Stimulated activated CD4-positive, alpha-beta T cell treated with anti-CD3 and anti-CD28 coated beads, TNF-alpha, amount 100 ng/mL, for 48 hours (primary cell): ENCODE data around the gene CMSS1.

Source experiments
- DNase-seq, 3 donors: peaks; one replicate each; pipeline ENCODE4 v3.0.0-alpha.2; 2020; ENCODE audit warnings: low read depth in 3 of 3

The CMSS1 gene

DNA sequence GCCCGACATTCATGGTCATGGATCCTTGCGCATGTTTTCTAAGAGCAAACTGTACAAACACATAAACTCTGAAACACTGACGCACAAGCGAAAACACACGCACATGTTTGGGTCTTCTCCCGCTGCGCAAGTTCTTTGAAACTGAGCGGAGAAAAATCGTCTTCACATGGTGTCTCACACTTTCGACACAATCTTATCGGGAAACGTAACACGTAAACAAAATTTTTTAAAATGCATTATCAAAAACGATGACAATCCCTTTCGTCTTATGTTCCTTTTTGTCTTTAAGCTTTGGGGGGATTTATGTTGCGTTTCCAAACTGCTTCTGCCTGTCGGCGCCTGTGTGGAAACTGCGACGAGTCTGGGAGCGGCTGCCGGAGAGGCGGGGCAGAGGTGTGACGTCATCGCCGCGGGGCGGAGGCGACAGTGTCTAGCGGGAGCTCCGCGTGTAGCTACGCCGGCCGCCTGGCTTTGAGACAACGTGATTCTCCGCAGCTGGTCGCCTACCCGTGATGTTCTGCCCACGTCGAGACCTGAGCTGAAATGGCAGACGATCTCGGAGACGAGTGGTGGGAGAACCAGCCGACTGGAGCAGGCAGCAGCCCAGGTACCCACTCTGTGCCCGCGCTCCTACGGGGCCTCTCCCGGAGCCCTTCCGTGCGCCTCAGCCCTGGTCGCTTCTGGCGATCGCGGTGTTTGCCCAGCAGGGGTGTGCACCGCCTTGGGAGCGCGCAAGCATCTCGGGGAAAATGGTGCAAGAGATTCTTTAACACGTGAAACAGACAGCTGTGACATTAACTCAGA, at the start of gene CMSS1:
TSS of gene CMSS1 (plus strand) at position 426 of the 804 bp plus-strand sequence.
- DNase-seq = peak; percentile 90 to 94 (median 93)

GRCh38 chr3:99768126-99768525, 49.5 kb upstream of the CMSS1 start:
- DNase-seq = no peak

DNA sequence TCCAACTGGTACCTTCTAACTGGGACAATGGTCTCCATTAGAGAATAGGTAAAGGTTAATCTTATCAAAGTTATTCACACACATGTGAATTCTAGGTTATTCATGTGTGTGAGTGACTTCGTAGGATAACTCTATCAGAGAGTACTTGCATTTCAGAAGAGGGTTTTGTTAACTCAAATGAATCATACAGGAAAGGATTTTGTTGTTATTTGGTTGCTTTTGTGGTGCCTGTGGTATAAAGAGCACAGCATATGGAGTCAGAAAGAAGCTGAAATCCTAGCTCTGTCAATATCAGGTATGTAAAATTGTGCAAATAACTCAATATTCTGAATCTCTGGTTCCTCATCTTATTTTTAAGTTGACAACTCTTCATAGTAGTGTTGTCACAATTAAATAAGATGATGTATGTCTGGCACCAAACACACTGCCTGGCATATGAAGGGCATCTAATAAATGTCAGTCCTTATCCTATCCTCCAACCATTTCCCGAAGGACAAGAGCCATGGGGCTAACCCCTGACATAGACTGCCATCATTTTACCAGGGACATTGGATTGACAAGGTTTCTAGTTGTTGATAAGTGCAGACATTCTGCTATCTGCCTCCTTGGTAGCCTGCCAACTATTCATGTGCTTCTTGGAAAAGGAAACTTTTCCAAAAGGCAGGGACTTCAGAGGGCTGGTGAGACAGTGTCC, 48.7 kb upstream of the CMSS1 start:
- no peak for DNase-seq

- DNase-seq = no peak
These were observed 45.5 kb upstream of the CMSS1 start for GRCh38 chr3:99772171-99772570.

DNA sequence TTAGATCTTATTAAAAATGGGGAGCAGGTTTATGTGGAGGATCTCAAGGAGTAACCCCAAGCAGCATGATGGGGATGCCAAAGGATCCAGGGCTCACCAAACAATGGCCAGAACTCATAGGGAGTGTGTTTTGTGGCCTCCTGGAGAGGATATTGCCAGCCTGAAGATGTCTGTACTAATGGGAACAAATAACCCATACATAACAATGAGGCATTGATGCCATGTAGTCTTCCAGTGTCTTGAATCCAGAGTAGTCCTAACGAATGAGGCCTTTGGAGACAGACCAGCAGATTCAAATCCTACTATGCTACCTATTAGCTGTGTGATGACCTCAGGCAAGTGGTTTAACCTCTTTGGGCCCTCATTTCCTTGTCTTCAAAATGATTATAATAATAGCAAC, 45.0 kb upstream of the CMSS1 start:
- DNase-seq = no peak

- DNase-seq = no peak
These were observed 43.2 kb upstream of the CMSS1 start for GRCh38 chr3:99774467-99774866.

- DNase-seq = no peak
These were observed 41.0 kb upstream of the CMSS1 start for GRCh38 chr3:99776516-99777209.

DNA sequence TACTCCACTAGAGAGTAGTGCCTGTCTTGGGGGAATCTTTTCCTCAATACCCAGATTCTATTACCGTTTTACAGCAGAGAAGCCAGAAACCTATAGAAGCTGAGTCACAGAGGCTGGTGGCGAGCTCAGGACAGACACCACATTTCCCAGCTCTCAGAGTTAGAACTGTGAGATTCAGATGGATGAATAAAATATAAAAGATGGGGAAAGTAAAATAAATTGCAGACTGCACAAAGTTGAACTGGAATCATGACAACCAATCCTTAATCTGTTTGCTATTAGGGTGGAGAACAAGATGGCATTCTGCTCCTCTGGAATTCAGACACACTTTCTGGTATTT, 40.5 kb upstream of the CMSS1 start:
- DNase-seq = no peak

DNA sequence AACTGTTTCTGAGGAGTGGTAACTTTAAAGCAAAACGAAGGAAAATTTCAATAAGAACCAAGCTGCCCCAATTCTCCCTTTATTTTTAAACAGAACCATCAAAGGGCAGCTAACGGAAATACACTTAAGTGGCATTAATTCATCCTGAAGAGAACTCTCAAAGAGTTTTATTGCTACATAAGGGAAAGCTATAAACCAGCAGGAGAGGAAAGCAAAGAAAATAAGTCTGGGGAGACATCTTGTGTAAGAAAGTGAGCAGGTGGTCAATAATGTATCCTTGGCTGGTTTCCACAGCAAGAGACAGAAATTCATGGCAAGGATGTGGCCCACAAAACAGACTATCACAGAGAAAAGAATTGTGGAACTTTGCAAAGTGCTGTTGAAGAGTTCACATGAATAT, 40.0 kb upstream of the CMSS1 start:
- DNase-seq = no peak

- DNase-seq = no peak
These were observed 36.9 kb upstream of the CMSS1 start for GRCh38 chr3:99780749-99781148.

GRCh38 chr3:99781761-99782160, 35.9 kb upstream of the CMSS1 start:
- DNase-seq = no peak

- no peak for DNase-seq
These were observed 34.6 kb upstream of the CMSS1 start for GRCh38 chr3:99783011-99783573.

DNA sequence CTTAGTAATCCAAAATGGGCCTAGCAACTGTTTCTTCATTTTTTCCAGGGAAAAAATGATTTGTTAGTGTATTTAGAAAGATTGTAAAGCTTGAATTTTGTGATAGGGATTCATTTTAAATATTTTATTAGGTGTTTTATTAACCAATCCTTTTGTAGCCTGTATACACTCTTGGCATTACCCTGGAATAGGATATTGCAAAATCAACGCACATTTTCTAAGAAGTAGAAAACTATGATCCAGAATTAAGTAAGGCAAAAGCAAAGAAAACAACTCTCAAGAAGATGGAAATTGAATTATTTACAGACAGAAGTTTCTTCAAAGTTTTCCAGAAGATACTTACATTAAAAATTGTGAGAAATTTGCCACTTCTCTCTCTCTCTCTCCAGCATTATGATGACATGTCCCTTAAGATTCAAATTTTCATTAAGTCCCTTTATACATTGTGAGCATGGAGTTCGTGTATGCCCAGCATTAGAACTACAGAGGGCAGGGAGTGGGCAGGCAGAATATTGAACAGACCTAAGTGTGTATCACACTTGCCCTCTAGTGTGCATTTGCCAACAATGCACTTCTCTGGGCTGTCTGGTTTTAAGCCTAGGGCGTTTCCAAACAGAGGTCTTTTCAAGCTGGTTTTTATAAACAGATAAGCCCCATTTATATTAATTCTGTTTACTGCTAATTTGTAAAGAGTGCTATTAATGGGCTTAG, 28.5 kb upstream of the CMSS1 start:
- DNase-seq = no peak

GRCh38 chr3:99794485-99794884, 23.2 kb upstream of the CMSS1 start:
- DNase-seq = no peak

DNA sequence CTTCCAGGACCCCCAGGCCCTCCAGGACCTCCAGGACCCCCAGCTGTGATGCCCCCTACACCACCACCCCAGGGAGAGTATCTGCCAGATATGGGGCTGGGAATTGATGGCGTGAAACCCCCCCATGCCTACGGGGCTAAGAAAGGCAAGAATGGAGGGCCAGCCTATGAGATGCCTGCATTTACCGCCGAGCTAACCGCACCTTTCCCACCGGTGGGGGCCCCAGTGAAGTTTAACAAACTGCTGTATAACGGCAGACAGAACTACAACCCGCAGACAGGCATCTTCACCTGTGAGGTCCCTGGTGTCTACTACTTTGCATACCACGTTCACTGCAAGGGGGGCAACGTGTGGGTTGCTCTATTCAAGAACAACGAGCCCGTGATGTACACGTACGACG, 22.1 kb upstream of the CMSS1 start:
- no peak for DNase-seq

- DNase-seq = no peak
These were observed 18.2 kb upstream of the CMSS1 start for GRCh38 chr3:99799422-99799821.

- DNase-seq = no peak
These were observed 14.4 kb upstream of the CMSS1 start for GRCh38 chr3:99803297-99803696.

DNA sequence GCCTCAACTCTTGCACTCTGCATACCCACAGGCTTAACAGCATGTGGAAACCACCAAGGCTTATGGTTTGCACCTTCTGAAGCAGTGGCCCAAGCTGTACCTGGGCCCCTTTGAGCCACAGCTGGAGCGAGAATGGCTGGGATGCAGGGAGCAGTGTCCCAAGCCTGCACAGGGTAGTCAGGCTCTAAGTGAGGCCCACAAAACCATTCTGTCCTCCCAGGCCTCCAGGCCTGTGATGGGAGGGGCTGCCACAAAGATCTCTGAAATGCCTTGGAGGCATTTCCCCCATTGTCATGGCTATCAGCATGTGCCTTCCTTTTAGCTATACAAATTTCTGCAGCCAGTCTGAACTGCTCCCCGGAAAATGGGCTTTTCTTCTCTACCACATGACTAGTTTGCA, 12.5 kb upstream of the CMSS1 start:
- no peak for DNase-seq

- peak in 1 of 3 donors; percentile 22 for DNase-seq
These were observed 9.4 kb upstream of the CMSS1 start for GRCh38 chr3:99808163-99808794.

GRCh38 chr3:99809565-99809964, 8.1 kb upstream of the CMSS1 start:
- no peak for DNase-seq

DNA sequence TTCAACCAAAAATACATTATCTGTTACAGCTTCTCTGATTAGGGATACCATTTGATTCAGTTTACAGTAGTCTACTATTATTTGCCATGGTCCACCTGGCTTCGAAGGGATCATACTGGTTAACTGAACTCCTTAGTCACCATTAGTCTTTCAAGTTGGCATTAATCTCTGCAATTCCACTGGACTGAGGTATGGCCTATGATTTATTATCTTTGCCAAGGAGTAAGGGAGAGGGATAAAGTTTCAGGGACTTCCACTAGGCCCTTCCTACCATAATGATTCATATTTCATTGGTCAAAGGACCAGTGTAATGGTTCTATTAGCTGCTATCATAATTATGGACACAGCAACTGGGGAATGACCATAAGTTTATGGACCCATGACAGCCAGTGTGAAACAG, 7.3 kb upstream of the CMSS1 start:
- no peak for DNase-seq
